Left forelimb (tissue), 1 donor: ENCODE results near the gene PDAP1.
"Not testable (repeated sequence)": the region's sequence is repeated elsewhere in the genome, so short reads cannot be mapped to it uniquely, and the experiment has no call there.

Source experiments
- DNase-seq: peaks from one replicate; pipeline ENCODE4 v3.0.0-alpha.2; 2018; ENCODE audit warnings: low spot score

PDAP1 gene

GRCh38 chr7:99379043-99379577, 29.3 kb downstream of the PDAP1 start:
- no peak for DNase-seq

- peak; percentile 84 for DNase-seq
Observed at GRCh38 chr7:99375070-99375807, 33.2 kb downstream of the PDAP1 start.

- peak; percentile 80 for DNase-seq
Observed at GRCh38 chr7:99374111-99375064, 34.0 kb downstream of the PDAP1 start, which contains the start of gene ARPC1B. Gene ARPC1B, plus strand, starts transcription at chr7:99374730. Its CDS starts 10,985 bp downstream, at chr7:99385715.

GRCh38 chr7:99373091-99374066, 35.0 kb downstream of the PDAP1 start:
- DNase-seq: no peak

GRCh38 chr7:99372275-99373090, 35.9 kb downstream of the PDAP1 start:
- DNase-seq: no peak

- no peak for DNase-seq
Observed at GRCh38 chr7:99371376-99371920, 36.9 kb downstream of the PDAP1 start.

- no peak for DNase-seq
Observed at GRCh38 chr7:99369767-99370391, 38.5 kb downstream of the PDAP1 start.

- DNase-seq: no peak
Observed at GRCh38 chr7:99368750-99369389, 39.5 kb downstream of the PDAP1 start.

- DNase-seq: no peak
Observed at GRCh38 chr7:99366646-99367045, 41.8 kb downstream of the PDAP1 start.

GRCh38 chr7:99365318-99366141, 42.9 kb downstream of the PDAP1 start:
- DNase-seq: no peak

GRCh38 chr7:99363286-99363685, 45.1 kb downstream of the PDAP1 start:
- no peak for DNase-seq

- no peak for DNase-seq
Observed at GRCh38 chr7:99362801-99363200, 45.6 kb downstream of the PDAP1 start.

GRCh38 chr7:99359465-99360154, 48.8 kb downstream of the PDAP1 start:
- DNase-seq: no peak

GRCh38 chr7:99358521-99358920, 49.9 kb downstream of the PDAP1 start:
- not testable (repeated sequence) for DNase-seq

- no peak for DNase-seq
Observed at GRCh38 chr7:99357701-99358490, 50.5 kb downstream of the PDAP1 start.

GRCh38 chr7:99355098-99355497, 53.3 kb downstream of the PDAP1 start:
- no peak for DNase-seq

GRCh38 chr7:99352247-99352646, 56.1 kb downstream of the PDAP1 start:
- DNase-seq: no peak
